ENCODE data around the gene MGLL.

The MGLL gene

DNA sequence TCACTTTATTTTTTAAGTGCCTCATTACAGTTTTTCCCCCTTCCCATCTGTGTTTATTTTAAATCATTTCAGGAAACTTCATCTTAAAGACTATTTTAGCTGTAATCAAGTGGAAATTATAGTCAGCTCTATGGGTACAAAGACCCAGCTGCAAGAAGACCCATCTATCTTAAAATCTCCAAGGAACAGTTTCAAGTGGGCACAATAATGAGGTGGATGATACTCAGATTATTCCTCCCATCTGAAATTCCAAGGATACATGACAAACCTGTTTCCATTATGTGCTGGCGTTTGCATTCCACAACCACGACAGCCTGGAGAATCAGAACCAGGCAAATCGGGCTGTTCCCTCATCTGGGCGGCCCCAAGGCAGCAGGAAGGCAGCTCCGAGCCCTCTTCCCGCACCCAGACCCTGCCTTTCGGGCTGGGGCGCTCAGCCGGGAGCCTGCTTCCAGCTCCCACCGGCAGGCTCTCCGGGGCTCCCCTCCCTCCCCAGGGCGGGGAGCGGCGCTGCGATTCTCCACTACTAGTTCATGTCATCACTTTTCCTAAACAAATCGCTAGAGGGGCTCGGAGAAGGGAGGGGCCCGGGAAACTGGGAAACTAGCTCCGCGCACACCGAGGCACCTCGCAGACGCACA is at the start of gene MGLL:
MGLL (minus strand) TSS at position 475 of the 641 bp plus-strand sequence; CDS start at position 278, 197 bp downstream.
- in situ Hi-C loops (cut with MboI; ENCODE audit: low sequenced_read_pairs): no loop called here

DNA sequence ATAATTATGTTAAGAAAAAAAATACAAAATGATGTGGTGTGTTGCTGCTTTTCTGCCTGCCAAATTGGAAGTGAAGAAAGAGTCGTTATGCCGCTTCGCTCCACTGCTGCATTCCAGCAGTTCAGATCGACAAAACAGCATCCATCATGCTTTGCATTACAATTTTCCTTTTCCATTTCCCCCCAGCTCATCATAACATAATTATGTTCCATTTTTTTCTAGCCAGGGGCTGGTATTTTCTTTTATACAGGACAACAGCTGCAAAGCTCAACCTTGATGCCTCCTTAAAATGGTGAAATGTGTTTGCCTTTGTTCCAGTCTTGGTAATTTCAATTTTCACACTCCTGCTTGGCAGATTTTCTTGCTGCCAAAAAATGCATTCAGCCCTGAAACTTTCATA is 47.8 kb upstream of the MGLL start:
- in situ Hi-C loops (cut with MboI; ENCODE audit: low sequenced_read_pairs): no loop called here

DNA sequence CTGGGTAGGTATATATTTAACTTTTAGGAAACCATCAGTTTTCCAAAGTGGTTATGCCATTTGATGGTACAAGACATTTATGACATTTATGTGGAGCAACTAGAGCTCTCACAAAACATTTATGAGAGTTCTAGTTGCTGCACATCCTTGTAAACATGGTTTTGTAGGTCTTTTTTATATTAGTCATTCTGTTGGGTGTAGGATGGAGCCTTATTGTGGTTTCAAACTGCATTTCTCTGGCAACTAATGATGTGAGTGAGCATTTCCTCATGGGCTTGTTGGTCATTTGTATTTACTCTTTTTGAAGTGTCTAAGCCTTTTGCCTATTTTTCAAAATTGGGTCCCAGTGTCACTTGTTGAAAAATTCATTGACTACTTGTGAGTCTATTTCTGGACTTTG is 45.7 kb upstream of the MGLL start:
- in situ Hi-C loops (cut with MboI; ENCODE audit: low sequenced_read_pairs): no loop called here

DNA sequence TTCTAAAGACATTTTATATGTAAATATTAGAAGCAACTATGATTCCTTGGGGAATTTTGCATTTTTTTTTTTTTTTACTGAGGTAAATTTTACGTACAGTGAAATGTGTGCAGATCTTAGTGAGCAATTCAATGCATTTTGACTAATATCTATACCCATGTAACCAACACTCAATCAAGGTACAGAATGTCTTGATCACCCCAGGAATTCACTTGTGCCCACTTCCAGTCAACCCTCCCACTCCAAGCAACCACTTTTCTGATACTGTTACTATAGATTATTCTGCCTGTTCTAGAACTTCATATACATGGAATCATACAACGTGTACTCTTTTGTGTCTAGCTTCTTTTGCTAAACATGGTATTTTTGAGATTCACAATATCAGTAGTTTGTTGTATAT is 45.1 kb upstream of the MGLL start:
- in situ Hi-C loops (cut with MboI; ENCODE audit: low sequenced_read_pairs): no loop called here

DNA sequence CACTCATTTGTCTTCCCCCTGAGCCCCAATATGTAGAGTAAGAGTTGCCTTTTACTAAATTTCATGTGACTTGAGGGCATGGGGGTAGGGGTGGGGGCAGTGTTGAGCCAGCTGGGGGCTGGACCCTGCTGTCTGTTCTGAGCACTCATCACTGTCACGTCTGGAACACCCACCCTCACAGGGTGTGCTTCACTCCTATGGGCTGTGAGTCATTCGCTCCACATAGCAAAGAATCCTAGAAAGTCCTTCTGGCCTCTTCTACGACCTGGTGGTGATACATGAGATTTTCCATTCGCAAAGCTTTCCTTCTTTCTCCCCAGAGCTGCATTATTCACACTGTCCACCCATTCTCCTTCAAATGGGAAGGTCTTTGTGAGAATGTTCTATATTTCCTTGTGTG is 43.6 kb upstream of the MGLL start:
- in situ Hi-C loops (cut with MboI; ENCODE audit: low sequenced_read_pairs): no loop called here

DNA sequence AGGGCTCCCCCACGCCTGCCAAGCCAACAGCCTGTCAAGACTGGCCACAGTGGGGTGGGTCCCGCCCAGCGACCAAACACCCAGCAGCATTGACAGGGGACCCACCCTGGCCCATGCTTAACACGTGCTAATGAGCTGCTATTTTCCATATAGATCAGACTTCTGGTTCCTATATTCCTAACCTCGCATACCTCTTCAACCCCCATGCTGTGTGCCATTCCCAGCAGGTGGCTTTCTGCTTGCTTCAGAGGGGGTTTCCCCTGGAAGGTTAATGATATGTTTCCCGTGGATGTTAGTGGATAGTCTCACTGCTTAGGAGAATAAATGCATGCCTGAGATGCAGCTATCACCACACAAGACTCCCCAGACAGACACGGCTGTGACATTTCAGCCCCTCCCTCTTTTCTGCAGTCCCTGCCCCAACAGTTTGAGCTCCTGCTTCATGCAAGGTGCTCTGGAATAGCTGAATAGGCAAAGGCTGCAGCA is 37.9 kb upstream of the MGLL start:
- in situ Hi-C loops (cut with MboI; ENCODE audit: low sequenced_read_pairs): no loop called here

DNA sequence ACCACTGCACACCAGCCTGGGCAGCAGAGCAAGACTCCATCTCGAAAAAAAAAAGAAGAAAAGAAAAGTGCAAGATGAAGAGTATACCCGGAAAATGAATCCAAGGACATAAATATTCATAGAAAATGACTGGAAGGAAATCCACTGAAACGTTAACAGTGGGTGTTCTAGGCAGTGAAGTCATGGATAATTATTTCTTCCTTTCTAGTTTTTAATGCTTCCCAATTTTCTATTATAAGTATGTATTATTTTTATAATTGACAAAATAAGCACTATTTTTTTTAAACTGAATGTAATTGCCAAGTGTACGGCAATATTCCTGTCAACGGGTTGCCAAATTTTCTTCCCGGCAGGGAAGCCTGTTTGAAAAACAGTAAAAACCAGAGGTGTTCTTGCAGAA is 37.4 kb upstream of the MGLL start:
- in situ Hi-C loops (cut with MboI; ENCODE audit: low sequenced_read_pairs): no loop called here

DNA sequence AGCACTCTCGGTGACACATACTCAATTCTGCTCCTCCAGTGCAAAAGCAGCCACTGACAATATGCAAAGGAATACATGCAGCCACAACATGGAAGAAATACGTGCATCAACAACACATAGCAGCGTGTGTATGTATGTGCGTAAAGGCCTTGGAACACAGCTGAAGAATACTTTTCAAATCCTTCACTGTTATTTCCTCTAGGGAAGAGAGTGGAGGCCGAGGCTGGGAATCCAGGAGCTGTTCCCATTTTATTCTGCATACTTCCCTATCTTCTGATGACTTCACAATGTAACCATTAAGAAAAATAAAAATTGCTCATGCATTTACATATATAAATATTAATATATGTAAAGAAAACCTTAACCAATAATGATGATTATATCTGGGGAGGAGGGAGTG is 36.6 kb upstream of the MGLL start:
- in situ Hi-C loops (cut with MboI; ENCODE audit: low sequenced_read_pairs): no loop called here

DNA sequence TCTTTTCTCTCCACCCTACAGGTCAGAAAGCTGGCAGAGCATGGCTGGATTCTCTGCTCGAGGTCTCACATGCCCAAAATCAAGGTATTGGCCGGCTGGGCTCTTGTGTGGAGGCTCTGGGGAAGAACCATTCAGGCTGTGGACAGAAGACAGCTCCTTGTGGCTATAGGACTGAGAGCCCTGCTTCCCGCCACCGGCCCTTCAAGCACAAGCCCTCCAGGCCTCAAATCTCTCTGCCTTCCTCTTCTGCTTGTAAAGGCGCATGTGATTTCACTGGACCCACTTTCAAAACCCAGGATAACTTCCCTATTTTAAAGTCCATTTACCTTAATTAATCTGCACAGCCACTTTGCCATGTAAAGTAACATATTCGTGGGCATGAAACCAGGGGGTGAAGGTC is 36.2 kb upstream of the MGLL start:
- in situ Hi-C loops (cut with MboI; ENCODE audit: low sequenced_read_pairs): no loop called here

DNA sequence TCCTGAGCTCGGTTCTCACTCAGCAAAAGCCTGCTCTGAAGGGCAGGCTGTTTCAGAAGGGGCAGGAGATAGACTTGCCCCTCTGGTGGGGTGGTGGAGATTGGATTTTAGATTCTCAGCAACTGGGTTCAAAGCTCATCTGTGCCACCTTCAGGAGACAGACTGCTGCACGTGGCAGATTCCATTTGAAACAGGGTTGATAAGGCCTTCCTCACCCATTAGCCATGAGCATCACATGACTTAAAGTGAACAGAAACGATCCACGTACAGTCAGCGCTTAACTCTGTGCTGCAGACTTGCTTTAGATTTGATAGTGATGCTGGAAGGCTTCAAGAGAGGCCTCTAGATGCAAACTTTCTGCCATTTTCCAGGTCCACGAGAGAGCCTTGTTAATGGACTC is 35.0 kb upstream of the MGLL start:
- in situ Hi-C loops (cut with MboI; ENCODE audit: low sequenced_read_pairs): no loop called here

DNA sequence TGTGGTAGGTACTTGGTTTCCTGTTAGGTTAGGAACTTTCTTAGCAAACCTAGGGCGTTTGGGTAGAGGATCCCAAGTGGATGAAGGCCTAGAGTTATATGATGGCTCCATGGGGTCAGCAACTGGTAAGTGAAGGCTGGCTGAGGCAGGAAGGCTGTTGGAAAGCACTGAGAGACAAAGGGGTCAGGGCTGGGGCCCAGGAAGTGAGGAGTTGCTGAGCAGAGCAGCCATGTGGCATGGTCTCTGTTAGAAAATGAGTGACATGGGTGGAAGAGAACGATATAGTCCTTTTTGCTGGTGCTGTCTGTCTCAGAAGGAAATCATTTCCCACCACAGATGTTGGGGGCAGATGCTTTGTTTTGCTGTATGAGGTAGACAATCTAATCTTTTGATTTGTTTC is 34.5 kb upstream of the MGLL start:
- in situ Hi-C loops (cut with MboI; ENCODE audit: low sequenced_read_pairs): no loop called here

DNA sequence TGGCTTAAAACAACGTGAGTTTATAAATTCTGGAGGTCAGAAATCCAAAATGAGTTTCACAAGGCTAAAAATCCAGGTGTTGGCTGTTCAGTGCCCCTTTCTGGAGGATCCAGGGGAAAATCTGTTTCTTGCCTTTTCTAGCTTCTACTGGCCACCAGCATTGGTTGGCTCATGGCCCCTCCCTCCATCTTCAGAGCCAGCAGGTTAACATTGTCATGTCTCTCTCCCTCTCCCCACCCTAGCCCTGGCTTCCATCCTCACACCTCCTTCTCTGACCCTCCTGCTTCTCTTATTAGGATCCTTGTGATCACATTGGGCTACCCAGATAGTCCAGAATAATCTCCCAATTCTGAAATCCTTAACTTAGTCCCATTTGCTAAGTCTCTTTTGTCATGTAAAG is 32.9 kb upstream of the MGLL start:
- in situ Hi-C loops (cut with MboI; ENCODE audit: low sequenced_read_pairs): no loop called here

DNA sequence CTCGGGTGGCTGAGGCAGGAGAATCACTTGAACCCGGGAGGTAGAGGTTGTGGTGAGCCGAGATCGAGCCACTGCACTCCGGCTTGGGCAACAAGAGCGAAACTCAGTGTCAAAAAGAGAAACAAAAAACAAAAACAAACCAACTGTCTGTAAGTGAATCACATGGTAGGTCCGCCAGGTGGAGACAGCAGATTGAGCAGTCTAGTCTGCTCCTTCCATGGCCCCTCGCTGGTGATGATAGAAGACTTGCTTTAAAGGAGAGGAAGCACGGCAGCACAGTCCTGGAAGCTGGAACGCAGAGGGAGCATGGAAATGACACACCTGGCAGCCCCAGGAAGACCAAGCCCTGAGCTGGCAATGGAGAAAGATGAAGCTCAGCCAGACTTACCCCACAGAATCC is 31.4 kb upstream of the MGLL start:
- in situ Hi-C loops (cut with MboI; ENCODE audit: low sequenced_read_pairs): no loop called here

DNA sequence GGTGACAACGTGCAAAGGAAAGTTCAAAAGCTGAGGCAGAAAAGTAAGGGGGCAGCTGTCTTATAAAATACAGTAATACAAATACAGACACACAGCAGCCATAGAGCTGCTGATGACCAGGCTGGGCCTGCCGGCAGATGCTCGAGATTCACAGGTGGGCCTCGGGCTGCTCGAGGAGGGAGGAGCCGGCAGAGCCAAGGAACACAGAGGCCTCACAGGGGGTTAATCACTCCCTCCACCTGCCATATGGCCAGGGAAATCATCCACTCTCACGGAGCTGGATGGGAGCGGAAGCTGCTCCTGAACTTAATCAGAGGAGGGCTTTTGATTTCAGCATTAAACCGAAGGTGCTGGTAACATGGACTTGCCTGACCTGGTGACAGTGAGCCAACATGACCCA is 29.6 kb upstream of the MGLL start:
- in situ Hi-C loops (cut with MboI; ENCODE audit: low sequenced_read_pairs): no loop called here

DNA sequence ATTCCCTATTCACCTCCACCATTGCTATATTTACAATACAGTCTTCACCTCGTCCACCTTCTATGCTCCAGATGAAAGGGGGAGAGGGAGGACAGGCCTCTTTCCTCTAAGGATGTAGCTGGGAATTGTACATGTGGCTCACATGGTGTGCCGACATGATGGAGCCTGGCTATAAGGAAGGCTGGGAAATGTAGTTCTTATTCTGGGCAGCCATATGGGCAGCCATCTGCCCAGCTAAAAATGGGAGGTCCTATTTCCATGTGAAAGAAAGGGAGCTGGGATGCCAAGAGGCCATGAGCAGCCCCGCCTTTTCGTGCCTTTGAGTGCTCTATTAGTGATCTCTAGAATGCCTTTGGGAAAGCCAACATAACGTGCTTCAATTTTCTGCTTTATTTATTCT is 27.1 kb upstream of the MGLL start:
- in situ Hi-C loops (cut with MboI; ENCODE audit: low sequenced_read_pairs): no loop called here

DNA sequence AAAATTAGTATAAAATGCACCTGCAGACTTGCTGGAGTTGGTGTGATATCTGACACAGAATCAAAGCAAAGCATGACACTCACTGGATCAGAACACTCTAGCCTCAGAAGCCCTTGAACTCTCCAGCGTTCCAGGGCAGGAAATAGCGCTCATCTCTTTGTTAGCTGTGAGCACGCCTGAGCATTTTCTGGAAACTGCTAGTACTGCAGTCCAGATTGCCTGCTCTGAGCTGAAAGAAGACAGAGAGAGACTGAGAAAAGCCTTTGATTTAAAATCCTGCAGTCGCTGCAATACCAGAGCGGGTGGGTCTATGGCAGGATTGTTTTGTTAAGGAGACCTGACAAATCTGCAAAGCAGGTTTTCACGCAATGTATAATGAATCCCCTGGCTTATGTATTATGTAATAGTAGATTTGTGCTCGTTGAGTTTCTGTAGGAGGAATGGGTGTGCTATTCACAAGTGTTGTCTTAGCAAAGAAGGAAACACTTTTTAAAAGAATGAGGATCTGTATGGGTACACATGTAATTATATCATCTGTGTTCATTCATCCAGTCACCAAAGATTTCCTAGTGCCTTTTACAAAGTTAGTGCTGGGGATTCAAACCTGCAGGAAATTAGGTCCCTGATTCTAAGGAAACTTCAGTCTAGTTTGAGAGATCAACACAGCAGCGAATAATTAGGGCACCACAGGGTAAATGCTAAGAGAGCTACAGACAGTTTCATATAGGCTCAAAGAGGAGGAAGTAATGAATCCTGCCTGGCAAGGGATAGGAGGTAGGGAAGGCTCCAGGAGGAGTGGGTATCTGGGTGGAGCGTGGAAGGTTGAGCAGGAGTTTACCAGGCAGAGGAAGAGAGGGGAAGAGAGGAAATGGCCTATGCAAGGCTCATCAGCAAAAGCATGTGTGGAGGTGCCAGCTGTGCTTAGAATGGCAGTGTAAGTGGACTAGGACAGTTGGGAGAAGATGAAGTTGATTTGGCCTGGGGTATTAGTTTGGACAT is 26.1 kb upstream of the MGLL start:
- in situ Hi-C loops (cut with MboI; ENCODE audit: low sequenced_read_pairs): no loop called here

DNA sequence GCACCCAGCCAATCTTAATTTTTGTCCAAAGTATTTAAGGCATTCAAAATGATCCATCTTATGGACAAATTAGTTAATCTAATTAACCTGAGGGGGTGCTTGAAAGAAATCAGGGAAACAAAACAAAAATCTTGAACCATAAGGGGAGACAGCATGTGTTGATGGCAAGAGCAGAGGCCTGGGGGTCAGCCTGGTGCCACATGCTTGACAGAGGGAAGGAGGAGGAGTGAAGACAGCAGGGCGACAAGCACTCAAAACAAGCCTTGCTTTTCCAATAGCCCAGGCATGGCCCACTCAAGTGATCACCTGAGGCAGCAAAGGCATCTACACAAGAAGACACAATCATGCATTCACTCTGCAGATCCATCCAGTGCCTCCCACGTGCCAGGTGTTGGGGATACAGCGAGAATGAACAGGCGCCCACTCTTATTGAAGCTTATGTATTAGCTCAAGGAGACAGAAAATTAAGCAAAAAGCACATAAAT is 25.0 kb upstream of the MGLL start:
- in situ Hi-C loops (cut with MboI; ENCODE audit: low sequenced_read_pairs): no loop called here

DNA sequence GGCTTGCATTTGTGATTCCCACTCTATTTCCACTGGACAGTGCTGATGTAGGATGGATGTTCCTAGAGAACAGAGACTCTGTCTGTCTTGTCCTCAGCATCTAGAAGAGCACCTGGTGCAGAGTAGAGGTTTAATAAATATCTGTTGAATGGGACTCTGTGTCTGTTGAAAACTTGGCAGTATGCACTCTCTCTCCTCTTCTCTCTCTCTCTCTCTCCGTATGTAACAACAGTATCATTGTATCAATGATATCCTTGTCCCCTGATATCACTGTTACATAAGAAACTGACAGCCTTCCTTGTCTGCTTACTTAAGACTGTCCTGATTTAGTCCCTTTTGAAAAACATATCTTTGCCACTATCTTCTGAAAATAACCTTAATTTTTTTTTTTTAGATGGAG is 24.3 kb upstream of the MGLL start:
- in situ Hi-C loops (cut with MboI; ENCODE audit: low sequenced_read_pairs): no loop called here

DNA sequence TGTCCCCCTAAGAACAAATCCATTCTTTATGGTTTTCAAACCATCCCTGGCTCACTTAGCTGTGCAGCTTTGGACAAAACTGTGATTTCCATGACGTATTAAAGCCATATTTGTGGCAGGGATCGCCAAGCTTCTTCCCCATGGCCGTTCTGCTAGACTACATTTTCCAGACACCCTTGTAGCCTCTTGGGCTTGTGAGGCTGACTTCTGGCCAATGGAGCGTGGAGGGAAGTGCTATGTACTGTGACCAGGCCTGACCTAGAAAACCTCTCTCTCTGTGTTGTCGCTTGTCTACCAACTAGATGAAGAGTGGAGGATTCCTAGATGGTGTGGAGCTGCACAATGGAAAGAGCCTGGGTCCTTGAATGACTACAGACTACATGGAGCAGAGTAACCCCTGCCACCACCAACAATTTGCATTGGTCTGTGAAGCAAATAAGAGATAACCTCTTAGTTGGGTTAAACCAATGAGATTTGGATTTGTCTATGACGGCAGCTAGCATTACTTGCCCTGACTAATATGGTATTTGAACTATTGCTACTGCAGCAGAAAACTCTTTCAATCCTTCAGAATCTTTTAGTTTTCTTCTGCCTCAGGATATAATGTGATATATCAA is 22.1 kb upstream of the MGLL start:
- in situ Hi-C loops (cut with MboI; ENCODE audit: low sequenced_read_pairs): no loop called here

DNA sequence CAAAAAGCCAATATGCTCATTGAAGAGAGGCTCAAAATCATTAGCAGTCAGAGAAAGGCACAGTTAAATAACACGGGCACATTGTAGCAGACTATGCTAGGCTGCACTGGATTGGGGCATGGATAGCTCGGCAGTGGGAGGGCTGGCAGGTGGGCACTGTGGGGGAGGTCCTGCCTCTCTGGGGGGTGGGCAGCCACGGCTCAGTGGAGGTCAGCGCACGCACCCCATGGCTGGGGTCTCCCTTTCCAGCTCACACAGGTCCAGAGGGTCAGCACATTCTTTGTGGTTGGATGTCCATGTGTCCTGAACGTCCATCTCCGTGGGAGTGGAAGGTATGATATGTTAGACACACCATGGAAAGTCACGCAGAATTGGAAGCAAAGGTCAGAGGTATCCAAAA is 18.4 kb upstream of the MGLL start:
- in situ Hi-C loops (cut with MboI; ENCODE audit: low sequenced_read_pairs): no loop called here

DNA sequence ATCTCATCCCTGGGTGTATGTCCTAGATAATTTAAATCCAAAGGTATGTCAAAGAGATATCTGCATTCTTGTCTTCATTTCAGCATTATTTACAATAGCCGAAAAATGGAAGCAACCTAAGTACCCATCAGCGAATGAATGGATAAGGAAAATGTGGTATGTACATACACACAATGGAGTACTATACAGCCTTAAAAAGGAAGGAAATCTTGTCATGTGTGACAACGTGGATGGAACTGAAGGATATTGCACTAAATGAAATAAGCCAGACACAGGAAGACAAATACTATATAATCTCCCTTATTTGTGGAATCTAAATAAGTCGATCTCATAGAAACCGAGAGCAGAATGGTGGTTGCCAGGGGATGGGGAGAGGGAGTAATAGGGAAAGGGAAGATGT is 16.8 kb upstream of the MGLL start:
- in situ Hi-C loops (cut with MboI; ENCODE audit: low sequenced_read_pairs): no loop called here
